Measurements from ENCODE around the gene DPY19L3. TPM values are rescaled to one million over a fixed set of nuclear protein-coding genes. Genes with fewer than 3 reads are reported as not detected.

The DPY19L3 gene
- total and polyA plus RNA-seq, 2 of the 4 experiments (the other 2 are of a cell fraction) = 29.6 to 36.5 TPM

DNA sequence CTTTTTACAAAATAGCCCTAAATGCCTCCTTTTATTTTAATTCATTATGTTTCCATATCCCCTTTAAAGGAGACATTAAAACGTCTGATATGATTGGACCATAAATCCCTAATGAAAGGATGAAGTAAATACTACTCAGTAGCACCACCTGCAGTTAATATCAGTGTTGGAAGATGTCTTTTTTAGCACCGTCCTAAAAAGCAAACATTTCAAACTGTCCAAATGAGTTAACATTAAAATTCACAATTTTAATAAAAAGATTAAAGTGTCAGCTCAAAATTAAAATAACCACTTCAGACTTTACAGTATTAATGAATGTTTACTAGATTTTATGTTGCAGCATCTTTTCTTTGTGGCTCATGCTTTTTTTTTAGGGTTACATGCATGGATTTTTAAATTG is 47.9 kb upstream of the DPY19L3 start:
- H3K4me3 ChIP-seq (ENCODE audit: insufficient read depth, low read depth, low read length) = no peak overlapping the region
- H4K8ac ChIP-seq (ENCODE audit: low read depth in 2 of 2, low read length in 2 of 2) = no peak overlapping the region
- peaks cover 9% of the 10 kb centered on the region; the same call in 1 of the 2 replicates for H3K9me1 ChIP-seq (ENCODE audit: insufficient read depth, low read length)
- no peak overlapping the region for H2BK15ac ChIP-seq (ENCODE audit: low read depth, low read length)
- no peak overlapping the region for H3K4ac ChIP-seq (ENCODE audit: low read depth, low read length)
- no peak overlapping the region for H2AK5ac ChIP-seq (ENCODE audit: low read depth, low read length)
- BruUV-seq (replicated peaks) = no TSS peak
- ATAC-seq (ENCODE audit: low read depth) (no peak), DNase-seq (no peak)
- H3K4me1 ChIP-seq (ENCODE audit: control insufficient read depth, insufficient read depth, low read length) = no peaks in the 10 kb centered on the region
- H3K4me2 ChIP-seq (ENCODE audit: low read depth, low read length) = no peak overlapping the region
- no peak overlapping the region for H2BK120ac ChIP-seq (ENCODE audit: low read depth, low read length)
- H3K14ac ChIP-seq (replicated peaks; ENCODE audit: low read depth, low read length) = no peak overlapping the region
- dilution Hi-C loops (cut with HindIII; ENCODE audit: low sequenced_read_pairs, unreplicated experiment) = no loop called here
- no peaks in the 10 kb centered on the region for H3K9me3 ChIP-seq (ENCODE audit: control insufficient read depth, insufficient read depth, low read length)
- no peak overlapping the region for H4K91ac ChIP-seq (ENCODE audit: insufficient read depth, low read depth, low read length)
- in situ Hi-C loops (cut with MboI; ENCODE audit: low sequenced_read_pairs) = loop anchor here (25.0 kb wide), 1 partner anchor 1020 kb away; the partner anchor contains the start of gene TSHZ3
- POLR2A ChIA-PET (ENCODE audit: unreplicated experiment) = no interaction called here
- TF ChIP-seq RFX5 (IDR thresholded peaks at IDR 0.05; ENCODE audit: low read depth, low read length) (no peak), CEBPB (IDR thresholded peaks at IDR 0.05; ENCODE audit: low read depth, low read length) (no peak), MXI1 (IDR thresholded peaks at IDR 0.05; ENCODE audit: borderline replicate concordance, low read depth, low read length) (no peak)
- TF ChIP-seq, protein P1, sequence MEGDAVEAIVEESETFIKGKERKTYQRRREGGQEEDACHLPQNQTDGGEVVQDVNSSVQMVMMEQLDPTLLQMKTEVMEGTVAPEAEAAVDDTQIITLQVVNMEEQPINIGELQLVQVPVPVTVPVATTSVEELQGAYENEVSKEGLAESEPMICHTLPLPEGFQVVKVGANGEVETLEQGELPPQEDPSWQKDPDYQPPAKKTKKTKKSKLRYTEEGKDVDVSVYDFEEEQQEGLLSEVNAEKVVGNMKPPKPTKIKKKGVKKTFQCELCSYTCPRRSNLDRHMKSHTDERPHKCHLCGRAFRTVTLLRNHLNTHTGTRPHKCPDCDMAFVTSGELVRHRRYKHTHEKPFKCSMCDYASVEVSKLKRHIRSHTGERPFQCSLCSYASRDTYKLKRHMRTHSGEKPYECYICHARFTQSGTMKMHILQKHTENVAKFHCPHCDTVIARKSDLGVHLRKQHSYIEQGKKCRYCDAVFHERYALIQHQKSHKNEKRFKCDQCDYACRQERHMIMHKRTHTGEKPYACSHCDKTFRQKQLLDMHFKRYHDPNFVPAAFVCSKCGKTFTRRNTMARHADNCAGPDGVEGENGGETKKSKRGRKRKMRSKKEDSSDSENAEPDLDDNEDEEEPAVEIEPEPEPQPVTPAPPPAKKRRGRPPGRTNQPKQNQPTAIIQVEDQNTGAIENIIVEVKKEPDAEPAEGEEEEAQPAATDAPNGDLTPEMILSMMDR (conservative IDR thresholded peaks at IDR 0.05; ENCODE audit: low read depth, low read length) = 0 out of 2 replicates have a peak, but pooled peaks have one; percentile 25
- TF ChIP-seq, protein P2, sequence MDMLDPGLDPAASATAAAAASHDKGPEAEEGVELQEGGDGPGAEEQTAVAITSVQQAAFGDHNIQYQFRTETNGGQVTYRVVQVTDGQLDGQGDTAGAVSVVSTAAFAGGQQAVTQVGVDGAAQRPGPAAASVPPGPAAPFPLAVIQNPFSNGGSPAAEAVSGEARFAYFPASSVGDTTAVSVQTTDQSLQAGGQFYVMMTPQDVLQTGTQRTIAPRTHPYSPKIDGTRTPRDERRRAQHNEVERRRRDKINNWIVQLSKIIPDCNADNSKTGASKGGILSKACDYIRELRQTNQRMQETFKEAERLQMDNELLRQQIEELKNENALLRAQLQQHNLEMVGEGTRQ (IDR thresholded peaks at IDR 0.05; ENCODE audit: low read depth, low read length) = no peak
- TF ChIP-seq, protein P3, sequence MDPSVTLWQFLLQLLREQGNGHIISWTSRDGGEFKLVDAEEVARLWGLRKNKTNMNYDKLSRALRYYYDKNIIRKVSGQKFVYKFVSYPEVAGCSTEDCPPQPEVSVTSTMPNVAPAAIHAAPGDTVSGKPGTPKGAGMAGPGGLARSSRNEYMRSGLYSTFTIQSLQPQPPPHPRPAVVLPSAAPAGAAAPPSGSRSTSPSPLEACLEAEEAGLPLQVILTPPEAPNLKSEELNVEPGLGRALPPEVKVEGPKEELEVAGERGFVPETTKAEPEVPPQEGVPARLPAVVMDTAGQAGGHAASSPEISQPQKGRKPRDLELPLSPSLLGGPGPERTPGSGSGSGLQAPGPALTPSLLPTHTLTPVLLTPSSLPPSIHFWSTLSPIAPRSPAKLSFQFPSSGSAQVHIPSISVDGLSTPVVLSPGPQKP (IDR thresholded peaks at IDR 0.05; ENCODE audit: borderline replicate concordance, low read depth, low read length) = no peak
- H3K27ac ChIP-seq (ENCODE audit: insufficient read depth, low read length) = no peak overlapping the region
- peaks cover 51% of the 10 kb centered on the region for H3K36me3 ChIP-seq (ENCODE audit: control insufficient read depth, insufficient read depth, low read length)
- intact Hi-C loops (cut with micrococcal nuclease) = no loop called here
- H3K9ac ChIP-seq (ENCODE audit: low read depth, low read length) = no peak overlapping the region
- CTCF ChIA-PET = interaction anchor here (1.0 to 1.3 kb wide), 4 partner anchors 8 to 48 kb away, joined by 3 to 6 read pairs (median 4); partner anchors contain the start of gene DPY19L3
- H2AFZ ChIP-seq (replicated peaks; ENCODE audit: low read length, poor library complexity) = no peak overlapping the region
- no CpG with 5 or more reads among the region's 2 CpGs for WGBS, 2 experiments (ENCODE audit: extremely low coverage in 2 of 2, insufficient read length in 1 of 2)
- peaks cover 12% of the 10 kb centered on the region for H4K20me1 ChIP-seq (ENCODE audit: insufficient read depth, low read length)
- no peak overlapping the region for H2AK9ac ChIP-seq (replicated peaks; ENCODE audit: low read depth, low read length, poor library complexity)
- no peak overlapping the region for H3K56ac ChIP-seq (ENCODE audit: extremely low read depth, insufficient read depth, low read length)
- H2BK20ac ChIP-seq (ENCODE audit: low read depth, low read length) = no peak overlapping the region
- H2BK5ac ChIP-seq (ENCODE audit: low read depth, low read length, poor library complexity, severe bottlenecking) = no peak overlapping the region
- H3K27me3 ChIP-seq (ENCODE audit: control insufficient read depth, insufficient read depth, low read length) = no peaks in the 10 kb centered on the region
- no peak overlapping the region for H3K23ac ChIP-seq (ENCODE audit: low read depth, low read length)
- H3K79me1 ChIP-seq (ENCODE audit: low read depth in 1 of 2, low read length in 2 of 2) = peaks cover 34 to 55% of the 10 kb centered on the region in 2 experiments
- H3K18ac ChIP-seq (ENCODE audit: low read depth, low read length) = no peak overlapping the region
- H4K5ac ChIP-seq (ENCODE audit: low read depth, low read length) = no peak overlapping the region

Data from IMR-90 (cell line).